C4-2B (cell line): ENCODE data around the gene UNKL.

Source experiments
- ZFX ChIP-seq: fragments of 450-650 bp; IDR thresholded peaks from 2 replicates; pipeline ENCODE4 v1.6.1; 2017
- TF ChIP-seq, protein P1 (sequence below): fragments of 450-650 bp; conservative IDR thresholded peaks from 2 replicates; pipeline ENCODE4 v1.5.1; 2017; ENCODE audit warnings: mild to moderate bottlenecking

DNA sequence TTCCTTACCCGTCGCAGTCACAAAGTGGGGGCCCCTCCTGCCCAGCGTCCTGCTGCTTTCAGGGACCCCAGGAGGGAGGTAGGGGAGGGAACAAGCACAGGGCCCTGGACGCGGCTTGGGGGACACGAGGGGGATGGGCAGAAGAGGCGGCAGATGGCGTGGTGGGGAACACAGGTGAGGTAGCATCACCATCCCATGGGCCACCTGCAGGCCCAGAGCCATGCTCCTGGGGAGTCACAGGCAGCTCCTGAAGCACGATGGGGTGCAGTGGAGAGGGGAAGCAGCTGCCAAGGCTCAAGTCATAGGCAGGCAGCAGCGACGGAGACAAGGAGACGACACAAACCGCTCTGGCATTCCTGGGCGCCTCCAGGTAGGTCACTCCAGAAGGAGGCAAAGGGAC, 10.8 kb downstream of the UNKL start:
- TF ChIP-seq, protein P1, sequence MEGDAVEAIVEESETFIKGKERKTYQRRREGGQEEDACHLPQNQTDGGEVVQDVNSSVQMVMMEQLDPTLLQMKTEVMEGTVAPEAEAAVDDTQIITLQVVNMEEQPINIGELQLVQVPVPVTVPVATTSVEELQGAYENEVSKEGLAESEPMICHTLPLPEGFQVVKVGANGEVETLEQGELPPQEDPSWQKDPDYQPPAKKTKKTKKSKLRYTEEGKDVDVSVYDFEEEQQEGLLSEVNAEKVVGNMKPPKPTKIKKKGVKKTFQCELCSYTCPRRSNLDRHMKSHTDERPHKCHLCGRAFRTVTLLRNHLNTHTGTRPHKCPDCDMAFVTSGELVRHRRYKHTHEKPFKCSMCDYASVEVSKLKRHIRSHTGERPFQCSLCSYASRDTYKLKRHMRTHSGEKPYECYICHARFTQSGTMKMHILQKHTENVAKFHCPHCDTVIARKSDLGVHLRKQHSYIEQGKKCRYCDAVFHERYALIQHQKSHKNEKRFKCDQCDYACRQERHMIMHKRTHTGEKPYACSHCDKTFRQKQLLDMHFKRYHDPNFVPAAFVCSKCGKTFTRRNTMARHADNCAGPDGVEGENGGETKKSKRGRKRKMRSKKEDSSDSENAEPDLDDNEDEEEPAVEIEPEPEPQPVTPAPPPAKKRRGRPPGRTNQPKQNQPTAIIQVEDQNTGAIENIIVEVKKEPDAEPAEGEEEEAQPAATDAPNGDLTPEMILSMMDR, result no peak
- no peak for TF ChIP-seq ZFX
